ENCODE results near the gene KCNAB3. TPM values are rescaled to one million over a fixed set of nuclear protein-coding genes. Genes with fewer than 3 reads are reported as not detected.
A peak's percentile ranks its signal among the peaks of the same experiment; 100 is the strongest.

KCNAB3 gene
- total and polyA plus RNA-seq, 9 of the 15 experiments (the other 6 are each of a cell fraction or from before 2014, with no cell fraction given) = 0.03 to 2.5 (median 1.1) TPM

DNA sequence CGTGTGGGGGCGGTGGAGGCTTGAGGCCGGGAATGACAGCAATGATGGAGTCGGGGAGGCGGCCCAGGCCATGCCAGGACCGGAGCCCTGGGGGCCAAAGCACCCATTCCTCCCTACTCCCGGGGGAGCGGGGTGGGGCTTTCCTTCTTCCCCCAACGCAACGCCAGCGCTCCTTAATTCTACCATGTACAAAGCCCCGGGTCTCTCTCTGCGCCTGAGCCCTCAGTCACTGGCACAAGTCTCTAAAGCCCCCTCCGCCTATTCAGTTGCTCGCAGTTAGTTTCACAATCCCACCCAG is 13.3 kb downstream of the KCNAB3 start (continued):
- TF ChIP-seq, protein P1, sequence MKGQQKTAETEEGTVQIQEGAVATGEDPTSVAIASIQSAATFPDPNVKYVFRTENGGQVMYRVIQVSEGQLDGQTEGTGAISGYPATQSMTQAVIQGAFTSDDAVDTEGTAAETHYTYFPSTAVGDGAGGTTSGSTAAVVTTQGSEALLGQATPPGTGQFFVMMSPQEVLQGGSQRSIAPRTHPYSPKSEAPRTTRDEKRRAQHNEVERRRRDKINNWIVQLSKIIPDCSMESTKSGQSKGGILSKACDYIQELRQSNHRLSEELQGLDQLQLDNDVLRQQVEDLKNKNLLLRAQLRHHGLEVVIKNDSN (CRISPR knock-in tag; IDR thresholded peaks at IDR 0.05) = peak; percentile 63
- TF ChIP-seq SRSF1 (IDR thresholded peaks at IDR 0.05; ENCODE audit: low read depth, low read length) = no peak
- TF ChIP-seq, protein P2, sequence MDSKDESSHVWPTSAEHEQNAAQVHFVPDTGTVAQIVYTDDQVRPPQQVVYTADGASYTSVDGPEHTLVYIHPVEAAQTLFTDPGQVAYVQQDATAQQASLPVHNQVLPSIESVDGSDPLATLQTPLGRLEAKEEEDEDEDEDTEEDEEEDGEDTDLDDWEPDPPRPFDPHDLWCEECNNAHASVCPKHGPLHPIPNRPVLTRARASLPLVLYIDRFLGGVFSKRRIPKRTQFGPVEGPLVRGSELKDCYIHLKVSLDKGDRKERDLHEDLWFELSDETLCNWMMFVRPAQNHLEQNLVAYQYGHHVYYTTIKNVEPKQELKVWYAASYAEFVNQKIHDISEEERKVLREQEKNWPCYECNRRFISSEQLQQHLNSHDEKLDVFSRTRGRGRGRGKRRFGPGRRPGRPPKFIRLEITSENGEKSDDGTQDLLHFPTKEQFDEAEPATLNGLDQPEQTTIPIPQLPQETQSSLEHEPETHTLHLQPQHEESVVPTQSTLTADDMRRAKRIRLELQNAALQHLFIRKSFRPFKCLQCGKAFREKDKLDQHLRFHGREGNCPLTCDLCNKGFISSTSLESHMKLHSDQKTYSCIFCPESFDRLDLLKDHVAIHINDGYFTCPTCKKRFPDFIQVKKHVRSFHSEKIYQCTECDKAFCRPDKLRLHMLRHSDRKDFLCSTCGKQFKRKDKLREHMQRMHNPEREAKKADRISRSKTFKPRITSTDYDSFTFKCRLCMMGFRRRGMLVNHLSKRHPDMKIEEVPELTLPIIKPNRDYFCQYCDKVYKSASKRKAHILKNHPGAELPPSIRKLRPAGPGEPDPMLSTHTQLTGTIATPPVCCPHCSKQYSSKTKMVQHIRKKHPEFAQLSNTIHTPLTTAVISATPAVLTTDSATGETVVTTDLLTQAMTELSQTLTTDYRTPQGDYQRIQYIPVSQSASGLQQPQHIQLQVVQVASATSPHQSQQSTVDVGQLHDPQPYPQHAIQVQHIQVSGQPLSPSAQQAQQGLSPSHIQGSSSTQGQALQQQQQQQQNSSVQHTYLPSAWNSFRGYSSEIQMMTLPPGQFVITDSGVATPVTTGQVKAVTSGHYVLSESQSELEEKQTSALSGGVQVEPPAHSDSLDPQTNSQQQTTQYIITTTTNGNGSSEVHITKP (IDR thresholded peaks at IDR 0.05; ENCODE audit: partially characterized antibody) = no peak
- TF ChIP-seq TEAD1 (CRISPR knock-in tag; IDR thresholded peaks at IDR 0.05) = no peak
- no peak for TF ChIP-seq BMI1 (IDR thresholded peaks at IDR 0.05; ENCODE audit: low read length)
- no peak for TF ChIP-seq SMARCE1 (IDR thresholded peaks at IDR 0.05)
- no peak for TF ChIP-seq KDM2B (CRISPR knock-in tag; IDR thresholded peaks at IDR 0.05)
- TF ChIP-seq, protein P3, sequence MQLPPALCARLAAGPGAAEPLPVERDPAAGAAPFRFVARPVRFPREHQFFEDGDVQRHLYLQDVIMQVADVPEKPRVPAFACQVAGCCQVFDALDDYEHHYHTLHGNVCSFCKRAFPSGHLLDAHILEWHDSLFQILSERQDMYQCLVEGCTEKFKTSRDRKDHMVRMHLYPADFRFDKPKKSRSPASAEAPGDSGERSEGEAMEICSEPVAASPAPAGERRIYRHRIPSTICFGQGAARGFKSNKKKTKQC (CRISPR knock-in tag; IDR thresholded peaks at IDR 0.05) = no peak
- no peak for TF ChIP-seq RFX5 (IDR thresholded peaks at IDR 0.05; ENCODE audit: low read depth, low read length)
- TF ChIP-seq ZNF23 (CRISPR knock-in tag; IDR thresholded peaks at IDR 0.05) = no peak
- TF ChIP-seq SMAD1 (IDR thresholded peaks at IDR 0.05; ENCODE audit: low read depth, low read length, partially characterized antibody) = no peak
- TF ChIP-seq ELF4 (CRISPR knock-in tag; IDR thresholded peaks at IDR 0.05) = no peak
- TF ChIP-seq RAD51 (IDR thresholded peaks at IDR 0.05; ENCODE audit: borderline replicate concordance, low read depth) = 0 out of 2 replicates have a peak, but pooled peaks have one; percentile 10
- TF ChIP-seq, protein P4, sequence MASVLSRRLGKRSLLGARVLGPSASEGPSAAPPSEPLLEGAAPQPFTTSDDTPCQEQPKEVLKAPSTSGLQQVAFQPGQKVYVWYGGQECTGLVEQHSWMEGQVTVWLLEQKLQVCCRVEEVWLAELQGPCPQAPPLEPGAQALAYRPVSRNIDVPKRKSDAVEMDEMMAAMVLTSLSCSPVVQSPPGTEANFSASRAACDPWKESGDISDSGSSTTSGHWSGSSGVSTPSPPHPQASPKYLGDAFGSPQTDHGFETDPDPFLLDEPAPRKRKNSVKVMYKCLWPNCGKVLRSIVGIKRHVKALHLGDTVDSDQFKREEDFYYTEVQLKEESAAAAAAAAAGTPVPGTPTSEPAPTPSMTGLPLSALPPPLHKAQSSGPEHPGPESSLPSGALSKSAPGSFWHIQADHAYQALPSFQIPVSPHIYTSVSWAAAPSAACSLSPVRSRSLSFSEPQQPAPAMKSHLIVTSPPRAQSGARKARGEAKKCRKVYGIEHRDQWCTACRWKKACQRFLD (CRISPR knock-in tag; IDR thresholded peaks at IDR 0.05) = peak; percentile 27; the same call in 1 of the 2 replicates
- TF ChIP-seq, protein P5, sequence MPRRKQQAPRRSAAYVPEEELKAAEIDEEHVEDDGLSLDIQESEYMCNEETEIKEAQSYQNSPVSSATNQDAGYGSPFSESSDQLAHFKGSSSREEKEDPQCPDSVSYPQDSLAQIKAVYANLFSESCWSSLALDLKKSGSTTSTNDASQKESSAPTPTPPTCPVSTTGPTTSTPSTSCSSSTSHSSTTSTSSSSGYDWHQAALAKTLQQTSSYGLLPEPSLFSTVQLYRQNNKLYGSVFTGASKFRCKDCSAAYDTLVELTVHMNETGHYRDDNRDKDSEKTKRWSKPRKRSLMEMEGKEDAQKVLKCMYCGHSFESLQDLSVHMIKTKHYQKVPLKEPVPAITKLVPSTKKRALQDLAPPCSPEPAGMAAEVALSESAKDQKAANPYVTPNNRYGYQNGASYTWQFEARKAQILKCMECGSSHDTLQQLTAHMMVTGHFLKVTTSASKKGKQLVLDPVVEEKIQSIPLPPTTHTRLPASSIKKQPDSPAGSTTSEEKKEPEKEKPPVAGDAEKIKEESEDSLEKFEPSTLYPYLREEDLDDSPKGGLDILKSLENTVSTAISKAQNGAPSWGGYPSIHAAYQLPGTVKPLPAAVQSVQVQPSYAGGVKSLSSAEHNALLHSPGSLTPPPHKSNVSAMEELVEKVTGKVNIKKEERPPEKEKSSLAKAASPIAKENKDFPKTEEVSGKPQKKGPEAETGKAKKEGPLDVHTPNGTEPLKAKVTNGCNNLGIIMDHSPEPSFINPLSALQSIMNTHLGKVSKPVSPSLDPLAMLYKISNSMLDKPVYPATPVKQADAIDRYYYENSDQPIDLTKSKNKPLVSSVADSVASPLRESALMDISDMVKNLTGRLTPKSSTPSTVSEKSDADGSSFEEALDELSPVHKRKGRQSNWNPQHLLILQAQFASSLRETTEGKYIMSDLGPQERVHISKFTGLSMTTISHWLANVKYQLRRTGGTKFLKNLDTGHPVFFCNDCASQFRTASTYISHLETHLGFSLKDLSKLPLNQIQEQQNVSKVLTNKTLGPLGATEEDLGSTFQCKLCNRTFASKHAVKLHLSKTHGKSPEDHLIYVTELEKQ (CRISPR knock-in tag; IDR thresholded peaks at IDR 0.05) = 0 out of 2 replicates have a peak, but pooled peaks have one; percentile 26
- TF ChIP-seq ZNF133 (CRISPR knock-in tag; IDR thresholded peaks at IDR 0.05) = no peak
- no peak for TF ChIP-seq MTA1 (IDR thresholded peaks at IDR 0.05; ENCODE audit: borderline replicate concordance)
- no peak for TF ChIP-seq POLR2A (conservative IDR thresholded peaks at IDR 0.05)

Data from K562 (cell line).